Lower lobe of right lung (tissue), 2 donors: Measurements from ENCODE around the gene CEBPZ. TPM values are rescaled to one million over a fixed set of nuclear protein-coding genes. Genes with fewer than 3 reads are reported as not detected.
A peak's percentile ranks its signal among the peaks of the same experiment; 100 is the strongest.
"Not testable (repeated sequence)": the region's sequence is repeated elsewhere in the genome, so short reads cannot be mapped to it uniquely, and the experiment has no call there.

Source experiments
- ATAC-seq, 2 donors: fragments of 200-7000 bp; cut with Tn5 transposase; one replicate each; pipeline ENCODE4 v1.9.1; 2020 to 2022; ENCODE audit warnings: mild to moderate bottlenecking in 2 of 2, moderate library complexity in 2 of 2
- DNase-seq: peaks from one replicate; pipeline ENCODE4 v3.0.0-alpha.2; 2020
- H3K27ac ChIP-seq: fragments of 200-600 bp; one replicate; pipeline ENCODE4 v1.8.0; 2022
- H3K27me3 ChIP-seq: fragments of 200-600 bp; one replicate; pipeline ENCODE4 v1.8.0; 2022; ENCODE audit warnings: low read depth
- H3K36me3 ChIP-seq: fragments of 200-600 bp; one replicate; pipeline ENCODE4 v1.8.0; 2022; ENCODE audit warnings: mild to moderate bottlenecking
- H3K4me1 ChIP-seq: fragments of 200-600 bp; one replicate; pipeline ENCODE4 v1.8.0; 2022
- H3K4me3 ChIP-seq: fragments of 200-600 bp; one replicate; pipeline ENCODE4 v1.8.0; 2022; ENCODE audit warnings: mild to moderate bottlenecking
- H3K9me3 ChIP-seq: fragments of 200-600 bp; one replicate; pipeline ENCODE4 v1.8.0; 2022
- CTCF ChIP-seq: fragments of 200-600 bp; IDR thresholded peaks from one replicate; pipeline ENCODE4 v1.8.0; 2022; ENCODE audit warnings: antibody characterized with exemption, mild to moderate bottlenecking
- intact Hi-C: fragments of 100-400 bp; cut with DNase I; formaldehyde crosslinking; loops from one replicate; pipeline ENCODE4 v1.11.0; 2022
- total RNA-seq: library from RNA; stranded (reverse); fragmentation: NEBNext Ultra II Directional; extraction: Animal tissue kit (Norgen Biotek cat#: 25700); gene quantifications from one replicate; pipeline ENCODE4 v1.2.1, GENCODE V29; 2021
- donor health status: DM: no; HTN: yes; CAD: no; lungs with severe emphysema.

The CEBPZ gene
- total RNA-seq, 1 donor from 2014 or later: 45.3 TPM

GRCh38 chr2:37203708-37204107 is 27.7 kb downstream of the CEBPZ start:
- peaks cover 65% of the 10 kb centered on the region for H3K36me3 ChIP-seq
- intact Hi-C loops: no loop called here

DNA sequence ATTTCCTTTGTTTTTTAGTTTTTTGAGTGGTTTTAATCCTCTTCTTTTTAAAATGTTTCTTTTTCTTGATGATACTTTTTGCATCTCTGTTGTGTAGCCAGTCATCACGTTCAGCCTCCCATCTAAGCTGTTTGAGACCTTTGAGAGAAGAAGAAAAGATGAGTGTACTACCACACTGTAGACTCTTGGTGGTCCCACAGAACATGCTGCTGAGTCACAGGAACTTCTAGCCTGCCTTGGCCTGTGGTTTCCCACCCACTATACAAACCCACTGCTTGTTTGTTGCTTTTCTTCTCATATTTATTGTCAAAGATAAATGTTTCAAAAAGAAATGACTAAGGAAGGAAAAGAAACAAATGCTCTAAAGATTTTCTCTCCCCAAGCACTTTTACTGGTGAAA is 29.6 kb downstream of the CEBPZ start:
- Histone ChIP-seq H3K4me3 (no peak overlapping the region), H3K27me3 (no peaks in the 10 kb centered on the region), H3K4me1 (peaks cover 21% of the 10 kb centered on the region), H3K36me3 (peaks cover 65% of the 10 kb centered on the region), H3K9me3 (no peaks in the 10 kb centered on the region), H3K27ac (no peak overlapping the region)
- ATAC-seq (no peak), DNase-seq (no peak)
- TF ChIP-seq CTCF: no peak
- intact Hi-C loops: no loop called here

More at GRCh38 chr2:37203708-37204107, 27.7 kb downstream of the CEBPZ start:
- H3K27ac ChIP-seq: no peak overlapping the region
- H3K27me3 ChIP-seq: no peaks in the 10 kb centered on the region
- no peak for TF ChIP-seq CTCF
- no peaks in the 10 kb centered on the region for H3K9me3 ChIP-seq
- H3K4me3 ChIP-seq: no peak overlapping the region
- H3K4me1 ChIP-seq: peaks cover 1% of the 10 kb centered on the region
- no peak for DNase-seq
- ATAC-seq: no peak

DNA sequence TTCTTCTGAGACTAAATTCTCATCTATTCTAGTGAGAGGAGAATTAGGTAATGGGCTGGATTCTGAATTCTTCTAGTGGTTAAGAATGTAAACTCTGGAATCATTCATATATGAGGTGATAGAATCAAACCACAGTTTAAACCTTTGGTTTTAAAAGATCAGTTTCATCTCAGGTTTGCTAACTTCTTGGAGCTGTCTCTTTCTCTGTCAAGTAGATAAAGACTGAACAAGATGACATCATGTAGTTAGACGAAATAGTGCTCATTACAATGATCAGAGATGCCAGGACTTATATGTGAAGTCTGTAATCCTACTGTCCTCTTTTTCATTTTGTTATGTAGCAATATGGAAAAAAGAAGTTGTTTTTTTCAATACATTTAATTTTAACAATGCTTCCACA is 30.2 kb downstream of the CEBPZ start:
- intact Hi-C loops: no loop called here
- Histone ChIP-seq H3K27me3 (no peaks in the 10 kb centered on the region), H3K4me3 (no peak overlapping the region), H3K27ac (no peak overlapping the region), H3K9me3 (no peaks in the 10 kb centered on the region), H3K4me1 (peaks cover 21% of the 10 kb centered on the region), H3K36me3 (peaks cover 62% of the 10 kb centered on the region)
- no peak for ATAC-seq
- no peak for DNase-seq
- TF ChIP-seq CTCF: no peak

DNA sequence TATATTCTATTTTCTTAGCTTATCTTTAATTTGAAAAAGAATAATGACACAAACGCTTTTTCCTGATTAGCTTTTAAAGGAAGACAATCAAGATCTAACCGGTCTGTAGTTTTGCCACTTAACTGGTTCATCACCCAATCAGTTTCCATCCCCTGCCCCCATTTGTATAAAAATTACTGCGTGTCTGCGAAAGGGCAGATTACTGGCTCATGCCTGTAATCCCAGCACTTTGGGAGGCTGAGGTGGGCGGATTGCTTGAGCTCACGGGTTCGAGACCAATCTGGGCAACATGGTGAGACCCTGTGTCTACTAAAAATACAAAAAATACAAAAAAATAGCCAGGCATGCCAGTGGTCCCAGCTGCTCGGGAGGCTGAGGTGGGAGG is 32.7 kb downstream of the CEBPZ start:
- intact Hi-C loops: no loop called here
- H3K9me3 ChIP-seq: no peaks in the 10 kb centered on the region
- no peak for TF ChIP-seq CTCF
- H3K4me1 ChIP-seq: peaks cover 21% of the 10 kb centered on the region
- H3K27me3 ChIP-seq: no peaks in the 10 kb centered on the region
- ATAC-seq (no peak), DNase-seq (no peak)
- no peak overlapping the region for H3K4me3 ChIP-seq
- H3K36me3 ChIP-seq: peaks cover 37% of the 10 kb centered on the region
- H3K27ac ChIP-seq: no peak overlapping the region

DNA sequence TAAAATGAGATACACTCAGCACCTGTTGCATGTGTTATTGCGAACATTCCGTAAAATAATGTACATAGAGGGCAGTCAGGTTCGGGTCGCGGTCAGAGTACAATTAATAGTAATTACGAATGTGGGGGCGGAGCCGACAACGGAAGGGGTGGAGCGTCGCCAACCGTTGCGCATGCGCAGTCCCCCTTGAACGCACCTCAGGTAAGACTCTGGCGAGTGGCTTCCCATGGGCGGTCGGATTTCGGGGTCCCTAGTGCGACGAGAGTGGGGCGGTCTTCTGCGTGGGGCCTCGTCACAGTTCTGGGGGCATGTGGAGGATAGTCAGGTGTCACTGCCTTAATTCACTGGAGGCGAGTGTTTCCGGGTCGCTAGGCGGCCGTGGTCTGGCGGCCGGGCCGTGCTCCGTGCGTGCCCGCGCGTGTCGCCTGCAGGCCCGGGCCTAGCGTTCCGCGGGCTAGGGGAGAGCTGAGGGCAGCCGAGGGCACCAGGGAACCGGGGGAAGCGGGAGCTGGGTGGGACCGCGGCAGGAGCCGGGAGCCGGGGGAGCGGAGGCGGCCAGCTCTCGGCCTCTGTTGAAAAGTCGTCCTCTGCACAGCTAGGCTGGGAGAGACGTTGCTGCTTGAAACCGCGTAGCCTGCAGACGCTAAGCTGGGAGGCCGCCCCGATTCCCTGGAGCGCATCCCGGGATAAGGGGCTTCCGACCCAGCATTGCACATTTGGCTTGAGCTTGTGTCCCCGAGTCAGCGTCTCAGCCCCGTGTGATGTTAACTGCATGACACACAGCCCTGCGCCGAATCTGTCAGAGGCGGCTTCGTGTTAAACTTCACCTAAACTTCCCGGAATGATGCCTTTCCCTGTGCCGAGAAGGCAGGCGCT is 34.8 kb downstream of the CEBPZ start, which contains the start of gene CEBPZOS:
CEBPZOS (plus strand) TSS at position 177 of the 876 bp plus-strand sequence. CDS start 3,209 bp downstream, outside the sequence.
- ATAC-seq (peak; percentile 95 to 96), DNase-seq (peak; percentile 90)
- Histone ChIP-seq H3K27ac (peak within 1 kb of the TSS; percentile 95), H3K36me3 (peaks cover 16% of the 10 kb centered on the region), H3K4me1 (peaks cover 21% of the 10 kb centered on the region), H3K9me3 (no peaks in the 10 kb centered on the region), H3K4me3 (peak within 1 kb of the TSS; percentile 92), H3K27me3 (no peaks in the 10 kb centered on the region)
- no peak for TF ChIP-seq CTCF
- intact Hi-C loops: no loop called here

GRCh38 chr2:37195862-37196319 is 35.5 kb downstream of the CEBPZ start:
- Histone ChIP-seq H3K4me1 (peaks cover 21% of the 10 kb centered on the region), H3K27ac (peak overlapping the region; percentile 95), H3K4me3 (peak overlapping the region; percentile 92)
- DNase-seq, ATAC-seq, intact Hi-C loops, H3K9me3 ChIP-seq, H3K36me3 ChIP-seq, H3K27me3 ChIP-seq: not testable (repeated sequence)
